ENCODE measurements around the gene RASGEF1C.

The RASGEF1C gene

DNA sequence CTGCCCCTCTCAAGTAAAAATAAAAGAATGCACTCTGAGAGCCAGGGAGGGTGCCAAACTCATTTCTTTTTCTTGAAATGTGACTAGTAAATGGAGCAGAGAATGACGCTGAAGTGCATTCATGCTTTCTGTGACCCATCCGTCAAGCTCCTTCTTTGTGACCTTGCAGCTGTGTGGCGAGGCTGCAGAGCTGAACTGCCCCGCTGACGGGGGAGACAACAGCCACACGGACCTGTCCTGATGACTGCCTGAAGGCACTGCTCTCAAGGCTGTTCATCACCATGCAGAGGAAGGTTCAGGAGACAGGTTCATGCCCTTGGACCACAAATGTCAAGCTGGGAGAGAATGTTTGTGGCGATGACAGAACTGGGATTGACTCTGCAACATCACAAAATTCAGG lies 21.0 kb upstream of the RASGEF1C start:
- Histone ChIP-seq H3K4me1 (ENCODE audit: control insufficient read depth in 1 of 2, insufficient read depth in 2 of 2, low read length in 2 of 2) (no peaks in the 10 kb centered on the region), H3K9me3 (ENCODE audit: control insufficient read depth in 1 of 2, low read length in 2 of 2) (peaks cover 0 to 31% of the 10 kb centered on the region in 2 donors), H3K36me3 (ENCODE audit: control insufficient read depth in 1 of 2, insufficient read depth in 2 of 2, low read length in 2 of 2) (peaks cover 5 to 48% of the 10 kb centered on the region in 2 donors), H3K27me3 (ENCODE audit: low read depth, low read length) (no peaks in the 10 kb centered on the region), H3K27ac (ENCODE audit: low read length) (no peak overlapping the region), H3K4me3 (ENCODE audit: low read depth in 1 of 2, low read length in 2 of 2) (no peak overlapping the region)

DNA sequence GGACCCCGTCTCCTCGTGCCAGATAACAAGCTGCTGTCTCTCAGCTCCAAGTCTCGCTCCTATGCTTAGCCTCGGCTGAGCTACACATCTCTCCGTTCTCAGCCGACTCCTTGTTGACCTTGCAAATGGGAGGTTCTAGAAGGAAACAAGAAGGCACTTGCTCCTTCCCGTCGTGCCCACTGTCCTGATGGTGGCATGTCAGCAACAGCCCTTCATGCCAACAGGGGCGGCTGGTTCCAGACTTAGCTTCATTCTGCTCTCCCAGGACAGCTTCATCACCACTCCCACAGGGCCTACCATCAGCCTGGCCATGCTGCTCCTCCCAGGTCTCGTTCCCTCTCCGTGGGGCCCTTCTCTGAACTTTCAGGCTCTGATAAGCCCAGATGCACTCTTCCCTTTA lies 13.0 kb upstream of the RASGEF1C start:
- Histone ChIP-seq H3K4me1 (ENCODE audit: control insufficient read depth in 1 of 2, insufficient read depth in 2 of 2, low read length in 2 of 2) (no peaks in the 10 kb centered on the region), H3K9me3 (ENCODE audit: control insufficient read depth in 1 of 2, low read length in 2 of 2) (peaks cover 15 to 60% of the 10 kb centered on the region in 2 donors), H3K27ac (ENCODE audit: low read length) (no peak overlapping the region), H3K36me3 (ENCODE audit: control insufficient read depth in 1 of 2, insufficient read depth in 2 of 2, low read length in 2 of 2) (peaks cover 0 to 5% of the 10 kb centered on the region in 2 donors), H3K27me3 (ENCODE audit: low read depth, low read length) (no peaks in the 10 kb centered on the region), H3K4me3 (ENCODE audit: low read depth in 1 of 2, low read length in 2 of 2) (no peak overlapping the region)

DNA sequence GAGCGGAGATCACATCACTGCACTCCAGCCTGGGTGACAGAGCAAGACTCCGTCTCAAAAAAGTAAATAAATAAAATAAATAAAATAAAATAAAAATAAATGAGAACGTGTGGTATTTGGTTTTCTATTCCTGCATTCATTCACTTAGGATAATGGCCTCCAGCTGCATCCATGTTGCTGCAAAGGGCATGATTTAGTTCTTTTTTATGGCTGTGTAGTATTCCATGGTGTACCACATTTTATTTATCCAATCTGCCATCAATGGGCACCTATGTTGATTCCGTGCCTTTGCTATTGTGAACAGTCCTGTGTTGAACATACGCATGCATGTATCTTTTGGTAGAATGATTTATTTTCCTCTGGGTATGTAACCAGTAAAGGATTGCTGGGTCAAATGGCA lies 8.8 kb upstream of the RASGEF1C start:
- H3K9me3 ChIP-seq (ENCODE audit: control insufficient read depth in 1 of 2, low read length in 2 of 2) = peaks cover 8 to 57% of the 10 kb centered on the region in 2 donors
- no peaks in the 10 kb centered on the region for H3K36me3 ChIP-seq (ENCODE audit: control insufficient read depth in 1 of 2, insufficient read depth in 2 of 2, low read length in 2 of 2)
- H3K27ac ChIP-seq (ENCODE audit: low read length) = no peak overlapping the region
- no peaks in the 10 kb centered on the region for H3K4me1 ChIP-seq (ENCODE audit: control insufficient read depth in 1 of 2, insufficient read depth in 2 of 2, low read length in 2 of 2)
- no peaks in the 10 kb centered on the region for H3K27me3 ChIP-seq (ENCODE audit: low read depth, low read length)
- H3K4me3 ChIP-seq (ENCODE audit: low read depth in 1 of 2, low read length in 2 of 2) = no peak overlapping the region

DNA sequence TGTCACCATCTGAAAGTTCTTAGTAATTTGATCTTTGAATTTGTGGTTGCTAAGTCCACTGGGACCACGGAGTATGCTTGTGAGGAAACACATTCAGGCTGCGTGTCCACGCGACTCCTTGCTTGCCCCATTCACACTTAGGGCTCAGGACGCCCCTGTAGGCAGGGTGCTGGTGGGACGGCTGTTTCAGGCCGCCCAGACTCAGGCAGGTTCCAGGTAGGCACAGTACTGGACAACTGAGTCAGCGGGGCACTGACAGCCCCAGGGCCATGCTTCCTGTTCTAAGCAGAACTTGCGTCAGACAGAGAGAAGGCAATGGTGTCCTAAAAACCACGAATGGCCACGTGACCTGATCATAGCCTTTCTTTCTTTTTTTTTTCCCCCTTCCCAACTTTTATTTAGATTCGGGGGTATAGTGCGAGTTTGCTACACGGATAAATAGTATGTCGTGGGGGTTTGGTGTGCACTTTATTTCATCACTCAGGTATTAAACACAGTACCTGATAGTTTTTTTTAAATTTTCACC lies 7.7 kb upstream of the RASGEF1C start:
- H3K4me1 ChIP-seq (ENCODE audit: control insufficient read depth in 1 of 2, insufficient read depth in 2 of 2, low read length in 2 of 2) = no peaks in the 10 kb centered on the region
- H3K27ac ChIP-seq (ENCODE audit: low read length) = no peak overlapping the region
- no peaks in the 10 kb centered on the region for H3K36me3 ChIP-seq (ENCODE audit: control insufficient read depth in 1 of 2, insufficient read depth in 2 of 2, low read length in 2 of 2)
- no peaks in the 10 kb centered on the region for H3K27me3 ChIP-seq (ENCODE audit: low read depth, low read length)
- peaks cover 5 to 49% of the 10 kb centered on the region in 2 donors for H3K9me3 ChIP-seq (ENCODE audit: control insufficient read depth in 1 of 2, low read length in 2 of 2)
- no peak overlapping the region for H3K4me3 ChIP-seq (ENCODE audit: low read depth in 1 of 2, low read length in 2 of 2)

DNA sequence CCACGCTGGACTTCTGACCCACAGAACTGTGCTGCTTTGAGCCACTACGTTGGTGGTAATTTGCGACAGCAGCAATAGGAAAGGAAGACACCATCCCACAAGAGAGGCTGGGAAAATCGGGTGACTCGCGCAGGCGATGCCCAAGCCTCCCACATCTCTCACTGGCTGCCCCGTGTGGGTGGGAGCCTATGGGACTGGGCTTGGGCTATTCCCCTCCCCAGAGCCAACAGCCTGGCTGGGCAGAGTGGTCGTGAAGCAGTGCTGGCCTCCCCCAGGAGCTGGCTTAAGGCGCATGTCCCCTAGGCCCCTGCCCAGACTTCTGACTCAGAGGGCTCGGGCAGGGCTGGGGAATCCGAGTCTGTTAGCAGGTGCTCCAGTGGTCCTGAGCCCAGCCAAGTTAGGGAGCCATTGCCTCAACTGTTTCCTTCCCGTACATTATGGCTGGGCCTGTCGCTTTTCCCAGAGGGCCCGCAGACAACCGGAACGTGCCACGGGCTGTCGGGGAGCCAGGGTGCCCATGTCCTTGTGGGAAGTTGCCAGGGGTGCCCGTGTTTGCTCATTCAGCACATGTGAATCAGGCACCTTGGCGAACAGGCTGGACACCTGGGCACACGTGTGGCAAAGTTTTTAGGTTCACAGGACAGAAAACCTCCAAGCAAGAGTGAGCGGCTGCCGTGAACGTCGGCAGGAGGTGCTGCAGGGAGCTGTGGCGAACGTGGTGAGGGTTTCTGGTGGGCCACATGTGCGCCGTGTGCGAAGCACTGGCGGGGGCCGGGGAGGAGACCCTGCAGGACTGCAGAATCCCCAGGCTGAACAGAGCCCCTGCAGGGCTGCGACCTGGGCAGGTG lies 7.0 kb upstream of the RASGEF1C start:
- no peaks in the 10 kb centered on the region for H3K27me3 ChIP-seq (ENCODE audit: low read depth, low read length)
- peaks cover 5 to 46% of the 10 kb centered on the region in 2 donors for H3K9me3 ChIP-seq (ENCODE audit: control insufficient read depth in 1 of 2, low read length in 2 of 2)
- no peak overlapping the region for H3K27ac ChIP-seq (ENCODE audit: low read length)
- no peaks in the 10 kb centered on the region for H3K4me1 ChIP-seq (ENCODE audit: control insufficient read depth in 1 of 2, insufficient read depth in 2 of 2, low read length in 2 of 2)
- H3K4me3 ChIP-seq (ENCODE audit: low read depth in 1 of 2, low read length in 2 of 2) = no peak overlapping the region
- no peaks in the 10 kb centered on the region for H3K36me3 ChIP-seq (ENCODE audit: control insufficient read depth in 1 of 2, insufficient read depth in 2 of 2, low read length in 2 of 2)

DNA sequence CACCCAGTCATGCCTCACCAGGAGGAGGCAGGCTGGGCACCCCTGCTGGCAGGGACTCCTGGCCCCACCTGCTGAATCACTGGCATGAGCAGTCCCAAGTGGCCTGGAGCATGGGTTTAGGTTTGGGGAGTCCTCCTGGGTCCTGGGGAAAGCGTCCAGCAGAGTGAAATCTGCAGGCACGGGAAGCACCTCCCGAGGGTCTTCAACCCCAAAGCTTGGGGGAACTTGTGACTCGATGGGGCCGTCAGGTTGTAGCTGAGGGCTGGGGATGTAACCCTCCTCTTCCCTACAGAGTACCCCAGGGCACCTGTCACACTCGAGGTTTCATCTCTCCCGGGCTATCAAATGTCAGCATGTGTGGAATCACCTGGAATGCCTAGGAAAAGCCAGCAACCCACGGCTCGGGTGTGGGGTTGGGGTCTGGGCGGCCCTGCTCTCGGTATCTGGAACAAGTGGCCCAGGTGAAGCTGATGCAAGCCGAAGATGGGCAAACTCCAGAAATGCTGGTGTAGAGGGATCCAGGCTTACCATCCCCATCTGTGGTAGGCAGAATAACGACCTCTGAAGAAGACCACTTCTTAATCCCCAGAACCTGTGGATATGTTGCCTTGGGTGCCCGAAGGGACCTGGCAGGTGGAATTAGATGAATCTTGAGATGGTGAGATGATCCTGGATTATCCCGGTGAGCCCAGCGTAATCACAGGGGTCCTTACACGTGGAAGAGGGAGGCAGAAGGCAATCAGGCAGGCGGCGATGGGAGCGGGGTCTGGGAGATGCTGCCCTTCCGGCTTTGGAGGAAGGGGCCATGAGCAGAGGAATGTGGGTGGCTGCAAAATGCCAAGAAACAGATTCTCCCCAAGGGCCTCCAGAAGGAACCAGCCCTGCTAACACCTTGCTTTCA lies 6.1 kb upstream of the RASGEF1C start:
- H3K36me3 ChIP-seq (ENCODE audit: control insufficient read depth in 1 of 2, insufficient read depth in 2 of 2, low read length in 2 of 2) = no peaks in the 10 kb centered on the region
- H3K4me3 ChIP-seq (ENCODE audit: low read depth in 1 of 2, low read length in 2 of 2) = no peak overlapping the region
- H3K4me1 ChIP-seq (ENCODE audit: control insufficient read depth in 1 of 2, insufficient read depth in 2 of 2, low read length in 2 of 2) = no peaks in the 10 kb centered on the region
- peaks cover 3 to 38% of the 10 kb centered on the region in 2 donors for H3K9me3 ChIP-seq (ENCODE audit: control insufficient read depth in 1 of 2, low read length in 2 of 2)
- H3K27ac ChIP-seq (ENCODE audit: low read length) = no peak overlapping the region
- peaks cover 3% of the 10 kb centered on the region for H3K27me3 ChIP-seq (ENCODE audit: low read depth, low read length)

DNA sequence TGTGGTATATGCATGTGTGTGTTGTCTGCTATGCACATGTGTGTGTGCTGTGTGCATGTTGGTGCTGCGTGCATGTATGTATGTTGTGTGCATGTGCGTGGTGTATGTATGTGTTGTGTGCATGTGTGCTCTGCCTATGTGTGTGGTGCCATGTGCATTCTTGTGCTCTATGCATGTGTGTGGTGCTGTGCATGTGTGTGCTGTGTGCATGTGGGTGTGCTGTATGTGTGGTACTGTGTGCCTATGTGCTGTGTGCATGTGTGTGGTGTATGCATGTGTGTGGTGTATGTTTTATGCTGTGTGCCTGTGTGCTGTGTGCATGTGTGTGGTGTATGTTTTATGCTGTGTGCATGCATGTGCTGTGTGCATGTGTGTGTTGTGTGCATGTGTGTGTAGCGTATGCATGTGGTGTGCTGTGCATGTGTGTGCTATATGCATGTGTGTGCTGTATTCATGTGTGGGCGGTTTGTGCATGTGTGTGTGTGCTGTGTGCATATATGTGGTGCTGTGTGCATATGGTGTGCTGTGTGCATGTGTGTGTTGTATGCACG lies 4.7 kb upstream of the RASGEF1C start:
- Histone ChIP-seq H3K27me3 (ENCODE audit: low read depth, low read length) (peaks cover 3% of the 10 kb centered on the region), H3K4me3 (ENCODE audit: low read depth in 1 of 2, low read length in 2 of 2) (no peak overlapping the region), H3K27ac (ENCODE audit: low read length) (no peak overlapping the region), H3K9me3 (ENCODE audit: control insufficient read depth in 1 of 2, low read length in 2 of 2) (peaks cover 0 to 25% of the 10 kb centered on the region in 2 donors), H3K36me3 (ENCODE audit: control insufficient read depth in 1 of 2, insufficient read depth in 2 of 2, low read length in 2 of 2) (no peaks in the 10 kb centered on the region), H3K4me1 (ENCODE audit: control insufficient read depth in 1 of 2, insufficient read depth in 2 of 2, low read length in 2 of 2) (peaks cover 0 to 4% of the 10 kb centered on the region in 2 donors)

DNA sequence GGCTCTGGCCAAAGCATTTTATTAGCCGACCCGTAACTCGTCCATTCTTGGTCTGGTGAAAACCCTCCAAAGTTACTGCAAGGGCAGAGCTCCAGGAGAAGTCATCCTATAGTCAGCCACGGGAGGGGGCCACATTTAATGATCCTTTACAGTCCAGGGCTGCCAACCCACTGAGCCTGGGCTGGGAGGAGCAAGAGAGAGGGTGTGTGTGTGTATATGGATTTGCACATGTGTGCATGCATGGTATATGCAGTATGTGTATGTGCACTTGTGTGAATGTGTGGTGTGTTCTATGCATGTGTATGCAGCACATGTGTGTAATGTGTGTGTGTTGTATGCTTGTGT lies 4.2 kb upstream of the RASGEF1C start:
- Histone ChIP-seq H3K4me3 (ENCODE audit: low read depth in 1 of 2, low read length in 2 of 2) (no peak overlapping the region), H3K27ac (ENCODE audit: low read length) (no peak overlapping the region), H3K36me3 (ENCODE audit: control insufficient read depth in 1 of 2, insufficient read depth in 2 of 2, low read length in 2 of 2) (no peaks in the 10 kb centered on the region), H3K9me3 (ENCODE audit: control insufficient read depth in 1 of 2, low read length in 2 of 2) (peaks cover 0 to 22% of the 10 kb centered on the region in 2 donors), H3K4me1 (ENCODE audit: control insufficient read depth in 1 of 2, insufficient read depth in 2 of 2, low read length in 2 of 2) (peaks cover 0 to 8% of the 10 kb centered on the region in 2 donors), H3K27me3 (ENCODE audit: low read depth, low read length) (peaks cover 7% of the 10 kb centered on the region)

DNA sequence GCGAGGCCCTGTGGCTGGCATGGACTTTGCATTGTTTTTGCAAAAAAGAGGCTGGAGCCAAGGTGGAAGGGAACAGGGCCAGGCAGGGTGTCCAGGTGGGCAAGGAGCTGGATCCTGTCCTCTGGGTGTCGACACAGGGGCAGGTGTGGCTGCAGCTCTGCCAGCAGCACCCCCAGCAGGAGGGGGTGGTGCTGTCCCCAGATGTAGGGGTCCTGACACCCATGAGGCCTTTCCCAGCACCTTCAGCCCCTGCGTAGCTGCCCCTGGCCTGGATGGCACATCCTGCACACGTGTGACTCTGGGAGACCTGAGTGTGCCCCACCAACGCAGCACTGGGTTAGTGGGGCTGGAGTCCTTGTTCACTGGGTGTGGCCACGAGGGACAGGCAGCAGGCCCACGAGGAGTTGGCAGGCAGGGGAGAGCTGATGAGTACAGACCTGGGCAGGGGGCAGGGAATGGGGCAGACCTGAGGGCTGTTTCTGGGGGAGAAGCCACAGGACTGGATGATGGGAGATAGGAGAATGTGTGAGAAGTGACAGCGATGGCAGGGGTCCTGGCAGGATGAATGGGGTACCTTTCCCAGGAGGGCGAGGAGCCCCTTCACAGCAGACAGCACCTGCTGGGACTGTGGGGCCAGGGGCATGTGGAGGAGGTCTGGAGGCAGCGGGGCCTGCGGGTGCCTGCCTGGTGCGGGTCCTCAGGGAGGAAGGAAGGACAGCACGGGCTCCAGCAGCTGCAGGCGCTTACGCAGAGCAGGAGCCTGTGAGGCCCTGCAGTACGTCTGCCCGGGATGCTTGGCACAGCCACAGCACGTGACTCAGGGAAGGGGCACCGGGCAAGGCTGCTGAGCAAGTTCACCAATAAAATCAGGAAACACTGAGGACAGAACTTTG lies 3.6 kb upstream of the RASGEF1C start:
- no peak overlapping the region for H3K4me3 ChIP-seq (ENCODE audit: low read depth in 1 of 2, low read length in 2 of 2)
- peaks cover 0 to 17% of the 10 kb centered on the region in 2 donors for H3K9me3 ChIP-seq (ENCODE audit: control insufficient read depth in 1 of 2, low read length in 2 of 2)
- H3K27me3 ChIP-seq (ENCODE audit: low read depth, low read length) = peaks cover 13% of the 10 kb centered on the region
- no peaks in the 10 kb centered on the region for H3K36me3 ChIP-seq (ENCODE audit: control insufficient read depth in 1 of 2, insufficient read depth in 2 of 2, low read length in 2 of 2)
- no peak overlapping the region for H3K27ac ChIP-seq (ENCODE audit: low read length)
- H3K4me1 ChIP-seq (ENCODE audit: control insufficient read depth in 1 of 2, insufficient read depth in 2 of 2, low read length in 2 of 2) = peaks cover 0 to 9% of the 10 kb centered on the region in 2 donors

DNA sequence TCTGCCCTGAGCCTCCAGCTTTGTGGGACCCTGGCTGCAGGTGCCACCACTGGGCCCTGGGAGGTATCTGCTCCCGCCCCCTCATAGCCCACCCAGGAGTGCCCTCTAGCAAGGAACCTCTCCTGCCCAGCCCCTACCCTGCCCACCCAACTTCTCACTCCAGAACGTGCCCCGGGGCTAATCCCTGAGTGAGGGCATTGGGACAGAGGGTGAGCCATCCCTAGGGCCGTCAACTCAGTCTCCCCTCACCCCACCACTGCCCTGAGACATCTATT lies 2.7 kb upstream of the RASGEF1C start:
- Histone ChIP-seq H3K4me3 (ENCODE audit: low read depth in 1 of 2, low read length in 2 of 2) (no peak overlapping the region), H3K27me3 (ENCODE audit: low read depth, low read length) (peaks cover 14% of the 10 kb centered on the region), H3K27ac (ENCODE audit: low read length) (no peak overlapping the region), H3K9me3 (ENCODE audit: control insufficient read depth in 1 of 2, low read length in 2 of 2) (peaks cover 0 to 17% of the 10 kb centered on the region in 2 donors), H3K4me1 (ENCODE audit: control insufficient read depth in 1 of 2, insufficient read depth in 2 of 2, low read length in 2 of 2) (peaks cover 0 to 9% of the 10 kb centered on the region in 2 donors), H3K36me3 (ENCODE audit: control insufficient read depth in 1 of 2, insufficient read depth in 2 of 2, low read length in 2 of 2) (no peaks in the 10 kb centered on the region)

All from muscle layer of duodenum (tissue), 2 donors.